ENCODE data around the gene NOX5. TPM values are rescaled to one million over a fixed set of nuclear protein-coding genes. Genes with fewer than 3 reads are reported as not detected.

The NOX5 gene
- total RNA-seq, 1 donor from 2014 or later: 0.20 TPM

DNA sequence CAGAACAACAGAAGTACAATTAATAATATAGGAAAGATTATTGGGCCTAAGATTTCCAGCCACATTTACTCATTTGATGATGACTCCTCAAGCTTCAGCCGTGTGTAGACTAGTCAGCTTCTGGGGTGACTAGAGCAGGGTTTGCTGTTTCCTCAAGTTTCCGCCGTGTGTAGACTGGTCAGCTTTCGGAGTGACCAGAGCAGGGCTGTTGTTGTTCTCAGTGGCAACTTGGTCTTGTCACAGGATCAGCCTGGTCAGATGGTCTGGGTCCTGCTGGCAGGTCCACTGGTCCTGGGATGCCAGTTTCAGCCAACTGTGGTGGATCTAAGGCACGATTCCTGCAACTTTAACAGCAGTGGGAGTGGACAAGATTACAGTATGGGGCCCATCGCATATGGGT is 21.8 kb upstream of the NOX5 start:
- Mint-ChIP-seq H3K27ac (peak overlapping the region; percentile 84), H3K36me3 (no peaks in the 10 kb centered on the region), H3K4me3 (no peak overlapping the region), H3K27me3 (ENCODE audit: low read depth) (peaks cover 32% of the 10 kb centered on the region), H3K9me3 (no peaks in the 10 kb centered on the region), H3K4me1 (peaks cover 27% of the 10 kb centered on the region)
- no peak for DNase-seq (ENCODE audit: low spot score in 2 of 2, unreplicated experiment in 2 of 2)
- TF ChIP-seq, protein P1, sequence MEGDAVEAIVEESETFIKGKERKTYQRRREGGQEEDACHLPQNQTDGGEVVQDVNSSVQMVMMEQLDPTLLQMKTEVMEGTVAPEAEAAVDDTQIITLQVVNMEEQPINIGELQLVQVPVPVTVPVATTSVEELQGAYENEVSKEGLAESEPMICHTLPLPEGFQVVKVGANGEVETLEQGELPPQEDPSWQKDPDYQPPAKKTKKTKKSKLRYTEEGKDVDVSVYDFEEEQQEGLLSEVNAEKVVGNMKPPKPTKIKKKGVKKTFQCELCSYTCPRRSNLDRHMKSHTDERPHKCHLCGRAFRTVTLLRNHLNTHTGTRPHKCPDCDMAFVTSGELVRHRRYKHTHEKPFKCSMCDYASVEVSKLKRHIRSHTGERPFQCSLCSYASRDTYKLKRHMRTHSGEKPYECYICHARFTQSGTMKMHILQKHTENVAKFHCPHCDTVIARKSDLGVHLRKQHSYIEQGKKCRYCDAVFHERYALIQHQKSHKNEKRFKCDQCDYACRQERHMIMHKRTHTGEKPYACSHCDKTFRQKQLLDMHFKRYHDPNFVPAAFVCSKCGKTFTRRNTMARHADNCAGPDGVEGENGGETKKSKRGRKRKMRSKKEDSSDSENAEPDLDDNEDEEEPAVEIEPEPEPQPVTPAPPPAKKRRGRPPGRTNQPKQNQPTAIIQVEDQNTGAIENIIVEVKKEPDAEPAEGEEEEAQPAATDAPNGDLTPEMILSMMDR (IDR thresholded peaks at IDR 0.05; ENCODE audit: unreplicated experiment): no peak

DNA sequence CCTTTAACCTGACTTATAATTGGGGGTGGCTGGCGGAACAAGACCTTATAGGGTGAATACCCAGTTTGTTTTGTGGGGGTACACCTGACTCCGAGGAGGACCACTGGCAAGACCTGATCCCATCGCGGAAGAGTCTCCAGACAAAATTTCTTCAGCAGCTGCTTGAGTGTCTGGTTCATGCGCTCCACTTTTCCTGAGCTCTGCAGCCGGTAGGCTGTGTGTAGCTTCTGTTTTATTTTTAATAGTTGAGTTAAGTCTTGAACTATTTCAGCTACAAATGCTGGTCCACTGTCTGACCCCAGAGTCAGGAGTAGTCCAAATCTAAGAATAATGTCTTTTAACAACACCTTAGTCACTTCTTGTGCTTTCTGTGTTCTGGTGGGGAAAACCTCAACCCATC is 21.2 kb upstream of the NOX5 start:
- H3K4me1 Mint-ChIP-seq: peaks cover 30% of the 10 kb centered on the region
- TF ChIP-seq, protein P1 (IDR thresholded peaks at IDR 0.05; ENCODE audit: unreplicated experiment): no peak
- H3K36me3 Mint-ChIP-seq: no peaks in the 10 kb centered on the region
- H3K27me3 Mint-ChIP-seq (ENCODE audit: low read depth): peaks cover 26% of the 10 kb centered on the region
- no peaks in the 10 kb centered on the region for H3K9me3 Mint-ChIP-seq
- no peak overlapping the region for H3K4me3 Mint-ChIP-seq
- DNase-seq (ENCODE audit: low spot score in 2 of 2, unreplicated experiment in 2 of 2): no peak
- no peak overlapping the region for H3K27ac Mint-ChIP-seq

DNA sequence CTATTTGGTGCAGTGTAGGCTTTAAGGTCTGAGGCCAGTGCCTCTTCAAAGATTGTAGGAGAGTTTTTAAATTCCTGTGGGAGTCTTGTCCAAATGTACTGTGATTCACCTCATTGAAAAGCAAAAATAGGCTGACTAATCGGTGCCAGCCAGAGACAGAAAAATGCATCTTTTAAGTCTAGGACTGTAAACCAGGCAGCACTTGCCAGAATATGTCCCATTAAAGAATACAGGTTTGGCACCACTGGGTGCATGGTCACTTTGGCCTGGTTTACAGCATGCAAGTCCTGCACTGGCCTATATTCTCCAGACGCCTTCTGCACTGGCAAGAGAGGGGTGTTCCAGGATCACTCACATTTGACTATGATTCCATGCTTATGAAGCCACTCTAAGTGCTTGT is 20.3 kb upstream of the NOX5 start:
- Mint-ChIP-seq H3K27me3 (ENCODE audit: low read depth) (peaks cover 21% of the 10 kb centered on the region), H3K36me3 (no peaks in the 10 kb centered on the region), H3K4me1 (peaks cover 34% of the 10 kb centered on the region), H3K9me3 (no peaks in the 10 kb centered on the region), H3K27ac (no peak overlapping the region), H3K4me3 (no peak overlapping the region)
- TF ChIP-seq, protein P1 (IDR thresholded peaks at IDR 0.05; ENCODE audit: unreplicated experiment): no peak
- DNase-seq (ENCODE audit: low spot score in 2 of 2, unreplicated experiment in 2 of 2): no peak

DNA sequence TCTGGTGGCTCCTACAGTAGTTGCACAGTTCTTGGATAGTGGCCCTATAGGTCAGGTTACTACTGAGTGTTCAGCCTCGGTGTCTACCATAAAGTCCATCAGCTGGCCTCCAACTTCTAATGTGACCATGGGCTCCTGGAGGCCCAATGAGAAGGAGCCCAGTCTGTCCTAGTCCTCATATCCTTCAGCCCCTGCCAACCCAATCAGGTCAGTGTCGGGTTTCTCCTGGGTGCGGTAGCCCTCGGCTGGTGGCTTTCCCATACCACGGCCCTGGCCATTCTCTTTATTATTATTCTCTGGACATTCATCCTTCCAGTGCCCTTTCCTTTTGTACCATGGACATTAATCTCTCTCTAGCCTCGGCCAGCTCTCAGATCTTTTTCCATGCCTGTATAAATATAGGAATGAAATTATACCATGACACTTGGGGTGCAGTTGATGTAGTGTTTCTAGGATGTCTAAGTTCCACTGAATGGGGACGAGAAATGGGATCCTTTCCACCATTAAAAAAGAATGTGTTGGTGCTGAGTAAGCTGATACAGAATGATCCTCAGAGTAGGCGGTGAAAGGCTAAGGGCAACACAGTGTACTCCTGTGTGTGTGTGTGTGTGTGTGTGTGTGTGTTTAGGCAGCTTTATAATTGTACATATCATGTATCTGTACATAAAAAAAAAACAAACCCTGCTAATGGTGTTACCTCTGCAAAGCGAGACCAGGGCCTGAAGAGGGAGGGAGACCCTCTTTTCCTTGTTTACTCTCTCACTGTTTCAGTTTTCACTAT is 19.3 kb upstream of the NOX5 start:
- DNase-seq (ENCODE audit: low spot score in 2 of 2, unreplicated experiment in 2 of 2): no peak
- Mint-ChIP-seq H3K9me3 (no peaks in the 10 kb centered on the region), H3K27me3 (ENCODE audit: low read depth) (peaks cover 17% of the 10 kb centered on the region), H3K36me3 (no peaks in the 10 kb centered on the region), H3K27ac (no peak overlapping the region), H3K4me3 (no peak overlapping the region), H3K4me1 (peaks cover 35% of the 10 kb centered on the region)
- TF ChIP-seq, protein P1 (IDR thresholded peaks at IDR 0.05; ENCODE audit: unreplicated experiment): no peak

DNA sequence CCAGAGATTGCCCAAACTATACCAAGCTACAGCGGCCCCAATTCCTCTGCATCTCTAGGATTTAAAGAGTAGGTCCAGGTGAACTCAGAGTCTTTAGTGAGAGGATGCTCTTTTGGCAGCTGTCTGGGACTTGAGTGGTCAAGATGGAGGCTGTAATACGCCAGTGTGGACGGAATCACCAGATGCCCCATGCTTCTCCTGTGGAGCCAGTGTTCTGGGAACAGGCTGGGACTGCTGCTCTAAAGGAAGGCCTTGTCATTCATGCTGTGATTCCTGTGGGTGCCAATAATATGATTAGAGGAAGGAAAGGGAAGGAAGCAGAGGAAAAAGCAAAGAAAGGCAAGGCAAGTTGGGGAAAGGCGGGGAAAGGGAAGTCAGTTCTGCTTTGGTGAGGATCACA is 17.4 kb upstream of the NOX5 start:
- Mint-ChIP-seq H3K4me3 (no peak overlapping the region), H3K9me3 (no peaks in the 10 kb centered on the region), H3K4me1 (peaks cover 33% of the 10 kb centered on the region), H3K36me3 (no peaks in the 10 kb centered on the region), H3K27ac (no peak overlapping the region), H3K27me3 (ENCODE audit: low read depth) (peaks cover 17% of the 10 kb centered on the region)
- DNase-seq (ENCODE audit: low spot score in 2 of 2, unreplicated experiment in 2 of 2): no peak
- TF ChIP-seq, protein P1 (IDR thresholded peaks at IDR 0.05; ENCODE audit: unreplicated experiment): no peak

All from mesothelial cell of epicardium (in vitro differentiated cells).